Retina (tissue), 1 donor: ENCODE results near the gene NACAD.

Experiments
- DNase-seq: peaks from one replicate; pipeline ENCODE4 v3.0.0-alpha.2; 2016

Gene NACAD

GRCh38 chr7:45089341-45089891 lies 647 bp upstream of the NACAD start:
- no peak for DNase-seq

- DNase-seq: peak; percentile 43
Measured at GRCh38 chr7:45088146-45088701, 545 bp downstream of the NACAD start.

GRCh38 chr7:45087301-45088145 lies 1.2 kb downstream of the NACAD start:
- DNase-seq: no peak

GRCh38 chr7:45086331-45087065 lies 2.3 kb downstream of the NACAD start:
- no peak for DNase-seq

- no peak for DNase-seq
Measured at GRCh38 chr7:45085619-45086200, 3.1 kb downstream of the NACAD start.

GRCh38 chr7:45084901-45085618 lies 3.7 kb downstream of the NACAD start:
- DNase-seq: no peak

GRCh38 chr7:45084336-45084735 lies 4.4 kb downstream of the NACAD start:
- no peak for DNase-seq

GRCh38 chr7:45082831-45083331 lies 5.9 kb downstream of the NACAD start:
- DNase-seq: no peak

GRCh38 chr7:45082031-45082830 lies 6.5 kb downstream of the NACAD start:
- no peak for DNase-seq

GRCh38 chr7:45081670-45081974 lies 7.1 kb downstream of the NACAD start:
- DNase-seq: no peak

GRCh38 chr7:45080958-45081669 lies 7.7 kb downstream of the NACAD start:
- DNase-seq: no peak

- DNase-seq: no peak
Measured at GRCh38 chr7:45080265-45080957, 8.4 kb downstream of the NACAD start.

GRCh38 chr7:45078125-45078681 lies 10.6 kb downstream of the NACAD start:
- DNase-seq: no peak

GRCh38 chr7:45077579-45077978 lies 11.2 kb downstream of the NACAD start:
- no peak for DNase-seq

- DNase-seq: no peak
Measured at GRCh38 chr7:45076946-45077345, 11.8 kb downstream of the NACAD start.

GRCh38 chr7:45075871-45076796 lies 12.6 kb downstream of the NACAD start:
- no peak for DNase-seq

GRCh38 chr7:45075355-45075644 lies 13.5 kb downstream of the NACAD start:
- DNase-seq: no peak

- no peak for DNase-seq
Measured at GRCh38 chr7:45074528-45075354, 14.0 kb downstream of the NACAD start.
